ENCODE data around the gene MYMX.

The MYMX gene

GRCh38 chr6:44176762-44177509 is 39.8 kb upstream of the MYMX start:
- Histone ChIP-seq H3K27ac (ENCODE audit: extremely low read depth, low read depth, low read length) (no peak overlapping the region), H3K9me3 (ENCODE audit: control insufficient read depth, insufficient read depth, low read depth, low read length) (no peaks in the 10 kb centered on the region), H3K4me1 (ENCODE audit: control insufficient read depth, insufficient read depth, low read length) (no peaks in the 10 kb centered on the region), H3K4me3 (ENCODE audit: low read depth, low read length) (no peak overlapping the region), H3K36me3 (ENCODE audit: control insufficient read depth in 2 of 2, insufficient read depth in 1 of 2, low read length in 2 of 2) (no peaks in the 10 kb centered on the region)
- ChIA-PET CTCF (interaction anchor here (0.6 to 4.1 kb wide), 8 partner anchors 14 to 80 kb away, joined by 3 to 35 read pairs (median 5); no protein-coding TSS in a partner anchor), POLR2A (interaction anchor here (1.5 kb wide), 1 partner anchor 70 kb away, joined by 5 read pairs; the partner anchor contains the start of gene HSP90AB1)
- TF ChIP-seq KLF1 (tag by site-specific recombination; IDR thresholded peaks at IDR 0.05), result no peak
- TF ChIP-seq ZNF335 (tag by site-specific recombination; conservative IDR thresholded peaks at IDR 0.05), result no peak
- TF ChIP-seq ZNF658 (tag by site-specific recombination; IDR thresholded peaks at IDR 0.05), result no peak
- TF ChIP-seq ZNF510 (tag by site-specific recombination; IDR thresholded peaks at IDR 0.05; ENCODE audit: insufficient replicate concordance), result no peak
- TF ChIP-seq KLF8 (tag by site-specific recombination; IDR thresholded peaks at IDR 0.05), result no peak
- no peak for TF ChIP-seq ZNF596 (tag by site-specific recombination; IDR thresholded peaks at IDR 0.05)
- no peak for TF ChIP-seq ZNF133 (tag by site-specific recombination; IDR thresholded peaks at IDR 0.05)
- no peak for TF ChIP-seq ZNF302 (tag by site-specific recombination; IDR thresholded peaks at IDR 0.05; ENCODE audit: low read depth)
- TF ChIP-seq ZNF791 (tag by site-specific recombination; IDR thresholded peaks at IDR 0.05), result no peak

DNA sequence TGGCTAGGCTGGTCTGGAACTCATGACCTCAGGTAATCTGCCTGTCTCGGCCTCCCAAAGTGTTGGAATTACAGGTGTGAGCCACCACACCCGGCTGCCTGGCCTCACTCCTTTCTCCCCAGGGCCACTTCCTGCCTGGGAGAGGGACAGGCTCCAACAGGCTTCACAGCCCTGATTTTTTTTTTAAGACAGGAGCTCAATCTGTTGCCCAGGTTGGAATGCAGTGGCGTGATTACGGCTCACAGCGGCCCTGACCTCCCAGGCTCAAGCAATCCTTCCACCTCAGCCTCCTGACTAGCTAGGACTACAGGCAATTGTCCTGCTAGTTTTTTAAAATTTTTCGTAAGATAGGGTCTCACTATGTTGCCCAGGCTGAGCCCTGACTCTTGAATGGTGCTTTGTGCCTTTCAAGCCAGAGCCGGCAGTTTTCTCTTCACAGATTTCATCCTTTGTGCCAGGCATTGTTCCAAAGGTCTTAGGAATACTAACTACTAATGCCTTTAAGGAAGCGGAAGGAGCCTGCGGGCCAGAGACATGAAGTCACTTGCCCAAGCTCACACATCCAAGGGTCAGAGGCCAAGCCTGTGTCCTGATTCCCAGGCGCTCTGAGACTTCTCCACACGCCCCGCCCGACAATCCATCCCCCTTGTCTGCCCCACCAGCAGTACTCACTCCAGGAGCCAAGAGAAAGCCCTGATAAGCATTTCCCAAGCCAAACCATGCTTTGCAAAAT is 38.9 kb upstream of the MYMX start:
- no peaks in the 10 kb centered on the region for H3K9me3 ChIP-seq (ENCODE audit: control insufficient read depth, insufficient read depth, low read depth, low read length)
- no peaks in the 10 kb centered on the region for H3K36me3 ChIP-seq (ENCODE audit: control insufficient read depth in 2 of 2, insufficient read depth in 1 of 2, low read length in 2 of 2)
- no peak for TF ChIP-seq KLF9 (tag by site-specific recombination; IDR thresholded peaks at IDR 0.05; ENCODE audit: low read depth)
- no peak for TF ChIP-seq ZNF530 (tag by site-specific recombination; IDR thresholded peaks at IDR 0.05; ENCODE audit: low read depth)
- no peak for TF ChIP-seq ZNF629 (tag by site-specific recombination; IDR thresholded peaks at IDR 0.05)
- TF ChIP-seq ZNF302 (tag by site-specific recombination; IDR thresholded peaks at IDR 0.05; ENCODE audit: low read depth), result no peak
- no peak for TF ChIP-seq ZNF555 (tag by site-specific recombination; conservative IDR thresholded peaks at IDR 0.05)
- TF ChIP-seq, protein P1, sequence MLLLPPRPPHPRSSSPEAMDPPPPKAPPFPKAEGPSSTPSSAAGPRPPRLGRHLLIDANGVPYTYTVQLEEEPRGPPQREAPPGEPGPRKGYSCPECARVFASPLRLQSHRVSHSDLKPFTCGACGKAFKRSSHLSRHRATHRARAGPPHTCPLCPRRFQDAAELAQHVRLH (tag by site-specific recombination; IDR thresholded peaks at IDR 0.05), result no peak
- no peak for TF ChIP-seq ZNF132 (tag by site-specific recombination; IDR thresholded peaks at IDR 0.05; ENCODE audit: borderline replicate concordance)
- TF ChIP-seq ZBTB1 (tag by site-specific recombination; IDR thresholded peaks at IDR 0.05), result no peak
- TF ChIP-seq, protein P2, sequence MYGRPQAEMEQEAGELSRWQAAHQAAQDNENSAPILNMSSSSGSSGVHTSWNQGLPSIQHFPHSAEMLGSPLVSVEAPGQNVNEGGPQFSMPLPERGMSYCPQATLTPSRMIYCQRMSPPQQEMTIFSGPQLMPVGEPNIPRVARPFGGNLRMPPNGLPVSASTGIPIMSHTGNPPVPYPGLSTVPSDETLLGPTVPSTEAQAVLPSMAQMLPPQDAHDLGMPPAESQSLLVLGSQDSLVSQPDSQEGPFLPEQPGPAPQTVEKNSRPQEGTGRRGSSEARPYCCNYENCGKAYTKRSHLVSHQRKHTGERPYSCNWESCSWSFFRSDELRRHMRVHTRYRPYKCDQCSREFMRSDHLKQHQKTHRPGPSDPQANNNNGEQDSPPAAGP (tag by site-specific recombination; IDR thresholded peaks at IDR 0.05), result no peak
- TF ChIP-seq, protein P3, sequence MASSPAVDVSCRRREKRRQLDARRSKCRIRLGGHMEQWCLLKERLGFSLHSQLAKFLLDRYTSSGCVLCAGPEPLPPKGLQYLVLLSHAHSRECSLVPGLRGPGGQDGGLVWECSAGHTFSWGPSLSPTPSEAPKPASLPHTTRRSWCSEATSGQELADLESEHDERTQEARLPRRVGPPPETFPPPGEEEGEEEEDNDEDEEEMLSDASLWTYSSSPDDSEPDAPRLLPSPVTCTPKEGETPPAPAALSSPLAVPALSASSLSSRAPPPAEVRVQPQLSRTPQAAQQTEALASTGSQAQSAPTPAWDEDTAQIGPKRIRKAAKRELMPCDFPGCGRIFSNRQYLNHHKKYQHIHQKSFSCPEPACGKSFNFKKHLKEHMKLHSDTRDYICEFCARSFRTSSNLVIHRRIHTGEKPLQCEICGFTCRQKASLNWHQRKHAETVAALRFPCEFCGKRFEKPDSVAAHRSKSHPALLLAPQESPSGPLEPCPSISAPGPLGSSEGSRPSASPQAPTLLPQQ (tag by site-specific recombination; IDR thresholded peaks at IDR 0.05), result no peak
- TF ChIP-seq ZNF529 (tag by site-specific recombination; IDR thresholded peaks at IDR 0.05; ENCODE audit: insufficient replicate concordance), result no peak
- TF ChIP-seq, protein P4, sequence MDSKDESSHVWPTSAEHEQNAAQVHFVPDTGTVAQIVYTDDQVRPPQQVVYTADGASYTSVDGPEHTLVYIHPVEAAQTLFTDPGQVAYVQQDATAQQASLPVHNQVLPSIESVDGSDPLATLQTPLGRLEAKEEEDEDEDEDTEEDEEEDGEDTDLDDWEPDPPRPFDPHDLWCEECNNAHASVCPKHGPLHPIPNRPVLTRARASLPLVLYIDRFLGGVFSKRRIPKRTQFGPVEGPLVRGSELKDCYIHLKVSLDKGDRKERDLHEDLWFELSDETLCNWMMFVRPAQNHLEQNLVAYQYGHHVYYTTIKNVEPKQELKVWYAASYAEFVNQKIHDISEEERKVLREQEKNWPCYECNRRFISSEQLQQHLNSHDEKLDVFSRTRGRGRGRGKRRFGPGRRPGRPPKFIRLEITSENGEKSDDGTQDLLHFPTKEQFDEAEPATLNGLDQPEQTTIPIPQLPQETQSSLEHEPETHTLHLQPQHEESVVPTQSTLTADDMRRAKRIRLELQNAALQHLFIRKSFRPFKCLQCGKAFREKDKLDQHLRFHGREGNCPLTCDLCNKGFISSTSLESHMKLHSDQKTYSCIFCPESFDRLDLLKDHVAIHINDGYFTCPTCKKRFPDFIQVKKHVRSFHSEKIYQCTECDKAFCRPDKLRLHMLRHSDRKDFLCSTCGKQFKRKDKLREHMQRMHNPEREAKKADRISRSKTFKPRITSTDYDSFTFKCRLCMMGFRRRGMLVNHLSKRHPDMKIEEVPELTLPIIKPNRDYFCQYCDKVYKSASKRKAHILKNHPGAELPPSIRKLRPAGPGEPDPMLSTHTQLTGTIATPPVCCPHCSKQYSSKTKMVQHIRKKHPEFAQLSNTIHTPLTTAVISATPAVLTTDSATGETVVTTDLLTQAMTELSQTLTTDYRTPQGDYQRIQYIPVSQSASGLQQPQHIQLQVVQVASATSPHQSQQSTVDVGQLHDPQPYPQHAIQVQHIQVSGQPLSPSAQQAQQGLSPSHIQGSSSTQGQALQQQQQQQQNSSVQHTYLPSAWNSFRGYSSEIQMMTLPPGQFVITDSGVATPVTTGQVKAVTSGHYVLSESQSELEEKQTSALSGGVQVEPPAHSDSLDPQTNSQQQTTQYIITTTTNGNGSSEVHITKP (tag by site-specific recombination; IDR thresholded peaks at IDR 0.05), result no peak
- TF ChIP-seq, protein P5, sequence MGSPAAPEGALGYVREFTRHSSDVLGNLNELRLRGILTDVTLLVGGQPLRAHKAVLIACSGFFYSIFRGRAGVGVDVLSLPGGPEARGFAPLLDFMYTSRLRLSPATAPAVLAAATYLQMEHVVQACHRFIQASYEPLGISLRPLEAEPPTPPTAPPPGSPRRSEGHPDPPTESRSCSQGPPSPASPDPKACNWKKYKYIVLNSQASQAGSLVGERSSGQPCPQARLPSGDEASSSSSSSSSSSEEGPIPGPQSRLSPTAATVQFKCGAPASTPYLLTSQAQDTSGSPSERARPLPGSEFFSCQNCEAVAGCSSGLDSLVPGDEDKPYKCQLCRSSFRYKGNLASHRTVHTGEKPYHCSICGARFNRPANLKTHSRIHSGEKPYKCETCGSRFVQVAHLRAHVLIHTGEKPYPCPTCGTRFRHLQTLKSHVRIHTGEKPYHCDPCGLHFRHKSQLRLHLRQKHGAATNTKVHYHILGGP (tag by site-specific recombination; IDR thresholded peaks at IDR 0.05), result no peak
- TF ChIP-seq ZNF701 (tag by site-specific recombination; IDR thresholded peaks at IDR 0.05), result no peak
- TF ChIP-seq ZSCAN30 (tag by site-specific recombination; IDR thresholded peaks at IDR 0.05), result no peak
- TF ChIP-seq FEZF1 (tag by site-specific recombination; IDR thresholded peaks at IDR 0.05), result no peak
- TF ChIP-seq ZNF350 (tag by site-specific recombination; IDR thresholded peaks at IDR 0.05), result no peak
- no peak overlapping the region for H3K4me3 ChIP-seq (ENCODE audit: low read depth, low read length)
- ChIA-PET CTCF (interaction anchor here (0.6 to 4.1 kb wide), 6 partner anchors 13 to 81 kb away, joined by 3 to 35 read pairs (median 4); no protein-coding TSS in a partner anchor), POLR2A (interaction anchor here (1.5 to 1.6 kb wide), 2 partner anchors 41 to 69 kb away, joined by 3 to 5 read pairs; partner anchors contain the start of gene HSP90AB1)
- H3K27ac ChIP-seq (ENCODE audit: extremely low read depth, low read depth, low read length), result no peak overlapping the region
- no peaks in the 10 kb centered on the region for H3K4me1 ChIP-seq (ENCODE audit: control insufficient read depth, insufficient read depth, low read length)

Measured in HEK293 (cell line).